A673 (cell line): ENCODE measurements around the gene EPHA6.

Experiments used
- CTCF ChIP-seq: fragments of 300-800, 200-600 bp; sonication (generic); conservative IDR thresholded peaks from 2 replicates; pipeline ENCODE4 v1.5.1; 2017; ENCODE audit warnings: low read depth, mild to moderate bottlenecking, antibody characterized with exemption, low read length, moderate library complexity, mixed read lengths
- EZH2 ChIP-seq: fragments of 200-600 bp; sonication (generic); IDR thresholded peaks from 2 replicates; pipeline ENCODE4 v1.6.1; 2017; ENCODE audit warnings: borderline replicate concordance, low read depth, mild to moderate bottlenecking, mixed read lengths, antibody characterized with exemption, low read length; ENCODE audit not compliant: poor library complexity, severe bottlenecking

DNA sequence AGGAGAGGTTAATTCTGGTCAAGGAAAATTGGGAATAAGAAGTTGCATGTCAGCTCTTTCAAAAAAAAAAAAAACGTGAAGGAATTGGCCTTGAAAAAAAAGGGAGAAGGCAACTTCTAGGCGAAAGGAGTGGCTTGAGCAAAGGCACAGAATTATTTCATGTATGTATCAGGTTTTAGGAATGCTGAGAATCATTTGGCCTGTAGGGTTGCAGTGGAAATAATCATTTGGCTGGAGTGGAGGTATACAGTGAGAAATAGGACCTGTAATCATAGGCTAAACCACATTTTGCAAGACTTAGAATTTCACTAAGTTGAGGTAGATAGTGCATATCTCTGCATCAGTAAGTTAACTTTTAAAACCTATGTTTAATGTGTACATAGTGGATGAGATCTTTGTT lies 54.9 kb downstream of the EPHA6 start:
- TF ChIP-seq CTCF (no peak), EZH2 (no peak)
